NCI-H1694 (cell line): ENCODE measurements around the gene NDE1.
"Not testable (repeated sequence)": the region's sequence is repeated elsewhere in the genome, so short reads cannot be mapped to it uniquely, and the experiment has no call there.

ENCODE experiments used
- DNase-seq: peaks from one replicate; lab custom pipeline; 2025; lab: John Stamatoyannopoulos, UW

The NDE1 gene

GRCh38 chr16:15650019-15650697 lies at the start of gene NDE1:
Gene NDE1 (plus strand): TSS chr16:15650245. CDS start chr16:15664779, 14,534 bp downstream.
- DNase-seq: peak; percentile 14

GRCh38 chr16:15601212-15601879 lies 48.7 kb upstream of the NDE1 start:
- no peak for DNase-seq

GRCh38 chr16:15602285-15603044 lies 47.6 kb upstream of the NDE1 start:
- DNase-seq: no peak

- DNase-seq: no peak
Measured at GRCh38 chr16:15604460-15605440, 45.3 kb upstream of the NDE1 start.

- DNase-seq: no peak
Measured at GRCh38 chr16:15605839-15606517, 44.1 kb upstream of the NDE1 start.

- DNase-seq: no peak
Measured at GRCh38 chr16:15606518-15607220, 43.4 kb upstream of the NDE1 start.

- DNase-seq: not testable (repeated sequence)
Measured at GRCh38 chr16:15607221-15607699, 42.8 kb upstream of the NDE1 start.

- no peak for DNase-seq
Measured at GRCh38 chr16:15607700-15608396, 42.2 kb upstream of the NDE1 start.

GRCh38 chr16:15608398-15609285 lies 41.4 kb upstream of the NDE1 start:
- DNase-seq: no peak

GRCh38 chr16:15609286-15609649 lies 40.8 kb upstream of the NDE1 start:
- DNase-seq: no peak

- DNase-seq: no peak
Measured at GRCh38 chr16:15610369-15610871, 39.6 kb upstream of the NDE1 start.

GRCh38 chr16:15611610-15612009 lies 38.4 kb upstream of the NDE1 start:
- no peak for DNase-seq

- DNase-seq: no peak
Measured at GRCh38 chr16:15613676-15614075, 36.4 kb upstream of the NDE1 start.

- no peak for DNase-seq
Measured at GRCh38 chr16:15616012-15616411, 34.0 kb upstream of the NDE1 start.

GRCh38 chr16:15616475-15617165 lies 33.4 kb upstream of the NDE1 start:
- no peak for DNase-seq

- DNase-seq: no peak
Measured at GRCh38 chr16:15617901-15618300, 32.1 kb upstream of the NDE1 start.

GRCh38 chr16:15618392-15618791 lies 31.7 kb upstream of the NDE1 start:
- no peak for DNase-seq

GRCh38 chr16:15620611-15621195 lies 29.3 kb upstream of the NDE1 start:
- DNase-seq: no peak
